H1 (cell line): Measurements from ENCODE around the gene MRPL32.

Experiments
- CTCF ChIP-seq, 3 experiments: IDR thresholded peaks; 1 replicate in 2 of 3; 2 replicates in 1 of 3; pipeline versions ENCODE4 v1.5.1 to v1.6.1; 2011; ENCODE audit warnings: low read length in 3 of 3, mild to moderate bottlenecking in 3 of 3, inconsistent platforms in 2 of 3, low read depth in 1 of 3, moderate library complexity in 1 of 3; ENCODE audit not compliant: insufficient read depth in 1 of 3; ENCODE audit errors: control extremely low read depth in 1 of 3
- JUN ChIP-seq: IDR thresholded peaks from 2 replicates; pipeline ENCODE4 v1.6.1; 2011; ENCODE audit warnings: low read depth, mild to moderate bottlenecking, improper control_type of control experiment, low read length
- POLR2AphosphoS5 ChIP-seq: IDR thresholded peaks from 2 replicates; pipeline ENCODE4 v1.6.1; 2011; ENCODE audit warnings: low read depth, low read length

GRCh38 chr7:42986213-42986612 is 54.0 kb downstream of the MRPL32 start:
- TF ChIP-seq CTCF (IDR thresholded peaks at IDR 0.05; ENCODE audit: control extremely low read depth in 1 of 3, insufficient read depth in 1 of 3, low read depth in 1 of 3, low read length in 3 of 3) = no peak
- no peak for TF ChIP-seq POLR2AphosphoS5
- TF ChIP-seq JUN = no peak
